GM23338 (cell line): ENCODE results near the gene RINT1. TPM values are rescaled to one million over a fixed set of nuclear protein-coding genes. Genes with fewer than 3 reads are reported as not detected.

Experiments
- ATAC-seq: fragments of 200-7000 bp; cut with Tn5 transposase; 3 replicates; pipeline ENCODE4 v1.9.1; 2020
- DNase-seq: peaks from one replicate; pipeline ENCODE4 v3.0.0-alpha.2; 2015; ENCODE audit warnings: low spot score
- H2AFZ ChIP-seq: fragments of 200-600 bp; sonication (generic); 2 replicates; pipeline ENCODE4 v1.8.0; 2016; ENCODE audit warnings: antibody characterized with exemption, mild to moderate bottlenecking, moderate library complexity
- H3F3A ChIP-seq: fragments of 200-600 bp; sonication (generic); replicated peaks from 2 replicates; pipeline ENCODE4 v1.8.0; 2017; ENCODE audit warnings: antibody characterized with exemption, mixed run types, low read depth
- H3K27ac ChIP-seq: fragments of 200-600 bp; sonication (generic); 2 replicates; pipeline ENCODE4 v1.6.1; 2016; ENCODE audit warnings: low read depth
- H3K27me3 ChIP-seq: fragments of 200-600 bp; sonication (generic); 2 replicates; pipeline ENCODE4 v1.8.0; 2016; ENCODE audit warnings: mild to moderate bottlenecking, mixed run types, moderate library complexity; ENCODE audit not compliant: insufficient read depth
- H3K36me3 ChIP-seq: fragments of 200-600 bp; sonication (generic); 2 replicates; pipeline ENCODE4 v1.8.0; 2016; ENCODE audit warnings: mild to moderate bottlenecking; ENCODE audit not compliant: insufficient read depth
- H3K4me1 ChIP-seq: fragments of 200-600 bp; sonication (generic); 2 replicates; pipeline ENCODE4 v1.8.0; 2016; ENCODE audit warnings: mild to moderate bottlenecking, moderate library complexity; ENCODE audit not compliant: insufficient read depth
- H3K4me2 ChIP-seq: fragments of 200-600 bp; sonication (generic); 2 replicates; pipeline ENCODE4 v1.7.1; 2017; ENCODE audit warnings: mixed run types
- H3K4me3 ChIP-seq: fragments of 200-600 bp; sonication (generic); 2 replicates; pipeline ENCODE4 v1.6.1; 2016; ENCODE audit warnings: mixed run types
- H3K79me2 ChIP-seq: fragments of 200-600 bp; sonication (generic); replicated peaks from 2 replicates; pipeline ENCODE4 v1.8.0; 2017; ENCODE audit warnings: mild to moderate bottlenecking; ENCODE audit not compliant: insufficient read depth
- H3K9me2 ChIP-seq: fragments of 200-600 bp; sonication (generic); 2 replicates; pipeline ENCODE4 v1.8.0; 2017; ENCODE audit not compliant: insufficient read depth
- H4K20me1 ChIP-seq: fragments of 200-600 bp; sonication (generic); replicated peaks from 2 replicates; pipeline ENCODE4 v1.8.0; 2017; ENCODE audit warnings: mild to moderate bottlenecking; ENCODE audit not compliant: insufficient read depth
- H3K27ac Mint-ChIP-seq: 2 replicates; pipeline ENCODE4 v1.8.0; 2020; ENCODE audit warnings: inconsistent platforms, mild to moderate bottlenecking, moderate library complexity, mixed read lengths
- H3K27me3 Mint-ChIP-seq: 3 replicates; pipeline ENCODE4 v1.8.0; 2022; ENCODE audit warnings: low read depth, mild to moderate bottlenecking, moderate library complexity, mixed read lengths, inconsistent platforms; ENCODE audit not compliant: insufficient read depth, poor library complexity
- H3K36me3 Mint-ChIP-seq: 3 replicates; pipeline ENCODE4 v1.8.0; 2021; ENCODE audit warnings: low read depth, mild to moderate bottlenecking, inconsistent platforms, moderate library complexity, mixed read lengths
- H3K4me1 Mint-ChIP-seq: 3 replicates; pipeline ENCODE4 v1.8.0; 2020; ENCODE audit warnings: mild to moderate bottlenecking, inconsistent platforms, mixed read lengths
- H3K4me3 Mint-ChIP-seq: 3 replicates; pipeline ENCODE4 v1.8.0; 2021; ENCODE audit warnings: moderate library complexity, mild to moderate bottlenecking, inconsistent platforms, mixed read lengths
- H3K9me3 Mint-ChIP-seq: 3 replicates; pipeline ENCODE4 v1.8.0; 2020; ENCODE audit warnings: moderate library complexity, mild to moderate bottlenecking, inconsistent platforms, mixed read lengths
- CREB1 ChIP-seq: fragments of 250-450 bp; sonication (Bioruptor Pico); IDR thresholded peaks from 2 replicates; pipeline ENCODE4 v1.5.0; 2020; ENCODE audit warnings: low read depth, mild to moderate bottlenecking, moderate library complexity
- CTCF ChIP-seq, 2 experiments: fragments of 200-600 bp in 1 of 2; sonication (generic) in 1 of 2; conservative IDR thresholded peaks; 2 replicates each; pipeline versions ENCODE4 v1.5.1 to v1.6.1; 2016 to 2017; ENCODE audit warnings: antibody characterized with exemption in 2 of 2, low read depth in 2 of 2, mild to moderate bottlenecking in 2 of 2, moderate library complexity in 1 of 2
- ETS1 ChIP-seq: IDR thresholded peaks from 2 replicates; pipeline ENCODE4 v1.6.1; 2016; ENCODE audit warnings: antibody characterized with exemption
- EZH2 ChIP-seq: fragments of 200-600 bp; sonication (generic); IDR thresholded peaks from one replicate; pipeline ENCODE4 v1.8.0; 2017; ENCODE audit warnings: antibody characterized with exemption, mild to moderate bottlenecking, low read depth; ENCODE audit not compliant: unreplicated experiment
- EZH2phosphoT487 ChIP-seq: fragments of 200-600 bp; sonication (generic); IDR thresholded peaks from one replicate; pipeline ENCODE4 v1.8.1; 2018; ENCODE audit warnings: antibody characterized with exemption; ENCODE audit not compliant: unreplicated experiment
- JUNB ChIP-seq: IDR thresholded peaks from one replicate; pipeline ENCODE4 v1.6.1; 2016; ENCODE audit warnings: antibody characterized with exemption; ENCODE audit not compliant: unreplicated experiment
- NANOG ChIP-seq: IDR thresholded peaks from 2 replicates; pipeline ENCODE4 v1.6.1; 2016; ENCODE audit warnings: antibody characterized with exemption, borderline replicate concordance
- POLR2AphosphoS5 ChIP-seq: IDR thresholded peaks from 2 replicates; pipeline ENCODE4 v1.6.1; 2016; ENCODE audit warnings: antibody characterized with exemption, low read depth
- REST ChIP-seq: IDR thresholded peaks from one replicate; pipeline ENCODE4 v1.6.1; 2018; ENCODE audit warnings: antibody characterized with exemption; ENCODE audit not compliant: unreplicated experiment
- STAT1 ChIP-seq: IDR thresholded peaks from one replicate; pipeline ENCODE4 v1.6.1; 2016; ENCODE audit warnings: antibody characterized with exemption; ENCODE audit not compliant: unreplicated experiment
- ZNF114 ChIP-seq: fragments of 250-450 bp; sonication (Bioruptor Pico); IDR thresholded peaks from 2 replicates; pipeline ENCODE4 v1.5.0; 2020; ENCODE audit warnings: mild to moderate bottlenecking, moderate library complexity
- ZNF331 ChIP-seq: fragments of 250-450 bp; sonication (Bioruptor Pico); IDR thresholded peaks from 2 replicates; pipeline ENCODE4 v1.5.0; 2020; ENCODE audit warnings: low read depth, mild to moderate bottlenecking, moderate library complexity
- polyA plus RNA-seq: library from polyadenylated mRNA; unstranded; fragments of >200 nt; fragmentation: Nextera tagmentation; extraction: Ambion mirVana; gene quantifications from 2 replicates; pipeline ENCODE4 v1.2.1, GENCODE V29; 2016
- total RNA-seq: library from RNA; depleted of rRNA; stranded (reverse); fragments of >200 nt; shearing (Covaris generic); gene quantifications from 2 replicates; pipeline ENCODE4 v1.2.3, GENCODE V29; 2014

RINT1 gene
- total and polyA plus RNA-seq, 2 experiments from 2014 or later: 18.5 to 31.2 TPM

- TF ChIP-seq ZNF114 (CRISPR knock-in tag) (no peak), POLR2AphosphoS5 (no peak), REST (no peak), NANOG (no peak), CREB1 (CRISPR knock-in tag) (no peak), JUNB (no peak), STAT1 (no peak), ZNF331 (no peak), EZH2 (no peak), CTCF (conservative IDR thresholded peaks at IDR 0.05; ENCODE audit: low read depth in 2 of 2) (no peak), ETS1 (no peak)
Observed at GRCh38 chr7:105611856-105612775, 80.1 kb downstream of the RINT1 start (continued).

GRCh38 chr7:105612806-105613205 is 80.8 kb downstream of the RINT1 start:
- no peaks in the 10 kb centered on the region for H3K9me2 ChIP-seq
- no peak overlapping the region for H3K4me2 ChIP-seq
- H3K79me2 ChIP-seq: no peaks in the 10 kb centered on the region
- Mint-ChIP-seq H3K9me3 (no peaks in the 10 kb centered on the region), H3K27me3 (peaks cover 14% of the 10 kb centered on the region), H3K4me3 (no peak overlapping the region), H3K27ac (no peak overlapping the region; the same call in 1 of the 2 replicates), H3K36me3 (peaks cover 87% of the 10 kb centered on the region), H3K4me1 (peaks cover 43% of the 10 kb centered on the region)
- peaks cover 7% of the 10 kb centered on the region for H3K36me3 ChIP-seq
- peaks cover 11% of the 10 kb centered on the region; the same call in 1 of the 2 replicates for H3K4me1 ChIP-seq
- no peak overlapping the region for H3K27ac ChIP-seq
- ATAC-seq: no peak
- H3K4me3 ChIP-seq: no peak overlapping the region
- no peak for DNase-seq
- no peak overlapping the region for H2AFZ ChIP-seq
- H3F3A ChIP-seq: peaks cover 4% of the 10 kb centered on the region; the same call in 1 of the 2 replicates
- H4K20me1 ChIP-seq: 0 out of 2 replicates have a peak, but pooled peaks cover 13% of the 10 kb centered on the region
- no peaks in the 10 kb centered on the region for H3K27me3 ChIP-seq
- TF ChIP-seq CTCF (conservative IDR thresholded peaks at IDR 0.05; ENCODE audit: low read depth in 2 of 2) (no peak), ETS1 (no peak), NANOG (no peak), EZH2phosphoT487 (no peak), EZH2 (no peak), JUNB (no peak), CREB1 (CRISPR knock-in tag) (no peak), POLR2AphosphoS5 (no peak), ZNF114 (CRISPR knock-in tag) (no peak), STAT1 (no peak)
